Trophoblast cell (in vitro differentiated cells and primary cell): ENCODE data around the gene CSPG5.

ENCODE experiments used
- DNase-seq, 2 donors: peaks; one replicate each; pipeline ENCODE4 v3.0.0-alpha.2; 2016
- H2AFZ ChIP-seq: 2 replicates; pipeline ENCODE4 v1.6.1; 2013; ENCODE audit warnings: low read length, moderate library complexity, mild to moderate bottlenecking; ENCODE audit not compliant: insufficient read depth, poor library complexity
- H2AK5ac ChIP-seq: 2 replicates; pipeline ENCODE4 v1.6.1; 2013; ENCODE audit warnings: mild to moderate bottlenecking, low read length
- H2BK120ac ChIP-seq: 2 replicates; pipeline ENCODE4 v1.6.1; 2013; ENCODE audit warnings: low read length, mild to moderate bottlenecking, moderate library complexity; ENCODE audit not compliant: insufficient read depth, poor library complexity
- H2BK12ac ChIP-seq: 2 replicates; pipeline ENCODE4 v1.6.1; 2013; ENCODE audit warnings: mild to moderate bottlenecking, low read length, moderate library complexity
- H2BK5ac ChIP-seq: 2 replicates; pipeline ENCODE4 v1.6.1; 2013; ENCODE audit warnings: low read length, low read depth, moderate library complexity, mild to moderate bottlenecking; ENCODE audit not compliant: poor library complexity
- H3K14ac ChIP-seq: 2 replicates; pipeline ENCODE4 v1.6.1; 2013; ENCODE audit warnings: mild to moderate bottlenecking, low read length
- H3K18ac ChIP-seq: 2 replicates; pipeline ENCODE4 v1.6.1; 2013; ENCODE audit warnings: mild to moderate bottlenecking, low read length
- H3K23ac ChIP-seq: 2 replicates; pipeline ENCODE4 v1.6.1; 2013; ENCODE audit warnings: low read length
- H3K27ac ChIP-seq: 2 replicates; pipeline ENCODE4 v1.5.1; 2013; ENCODE audit warnings: low read depth, mild to moderate bottlenecking, inconsistent platforms, low read length, moderate library complexity
- H3K27me3 ChIP-seq: 2 replicates; pipeline ENCODE4 v1.6.1; 2013; ENCODE audit warnings: inconsistent platforms, mild to moderate bottlenecking, low read length, moderate library complexity; ENCODE audit not compliant: insufficient read depth
- H3K36me3 ChIP-seq, 2 experiments: 1 replicate in 1 of 2; 2 replicates in 1 of 2; pipeline ENCODE4 v1.6.1; 2013; ENCODE audit warnings: low read length in 2 of 2, mild to moderate bottlenecking in 2 of 2, moderate library complexity in 1 of 2; ENCODE audit not compliant: insufficient read depth in 2 of 2, control insufficient read depth in 1 of 2
- H3K4ac ChIP-seq: 2 replicates; pipeline ENCODE4 v1.6.1; 2013; ENCODE audit warnings: low read depth, mild to moderate bottlenecking, low read length, moderate library complexity
- H3K4me1 ChIP-seq, 2 experiments: 1 replicate in 1 of 2; 2 replicates in 1 of 2; pipeline ENCODE4 v1.6.1; 2013; ENCODE audit warnings: low read length in 2 of 2, mild to moderate bottlenecking in 2 of 2, moderate library complexity in 1 of 2; ENCODE audit not compliant: insufficient read depth in 2 of 2, control insufficient read depth in 1 of 2
- H3K4me2 ChIP-seq: 2 replicates; pipeline ENCODE4 v1.6.1; 2013; ENCODE audit warnings: inconsistent platforms, mild to moderate bottlenecking, low read length, moderate library complexity
- H3K4me3 ChIP-seq: 2 replicates; pipeline ENCODE4 v1.5.1; 2013; ENCODE audit warnings: mild to moderate bottlenecking, low read depth, low read length, inconsistent platforms
- H3K79me1 ChIP-seq: one replicate; pipeline ENCODE4 v1.6.1; 2013; ENCODE audit warnings: low read length
- H3K79me2 ChIP-seq: 2 replicates; pipeline ENCODE4 v1.6.1; 2013; ENCODE audit warnings: low read length, mild to moderate bottlenecking; ENCODE audit not compliant: control insufficient read depth, insufficient read depth, poor library complexity
- H3K9ac ChIP-seq: 2 replicates; pipeline ENCODE4 v1.6.1; 2013; ENCODE audit warnings: mild to moderate bottlenecking, low read length
- H3K9me3 ChIP-seq: 2 replicates; pipeline ENCODE4 v1.6.1; 2013; ENCODE audit warnings: low read depth, mild to moderate bottlenecking, control low read depth, inconsistent platforms, low read length; ENCODE audit not compliant: insufficient read depth
- H4K12ac ChIP-seq: 2 replicates; pipeline ENCODE4 v1.6.1; 2013; ENCODE audit warnings: low read depth, mild to moderate bottlenecking, low read length, moderate library complexity
- H4K8ac ChIP-seq: 2 replicates; pipeline ENCODE4 v1.6.1; 2013; ENCODE audit warnings: low read depth, mild to moderate bottlenecking, low read length, moderate library complexity
- H4K91ac ChIP-seq: one replicate; pipeline ENCODE4 v1.6.1; 2013; ENCODE audit warnings: low read depth, mild to moderate bottlenecking, low read length, moderate library complexity
- WGBS: extraction: QIAGEN DNeasy Blood & Tissue Kit; methylation state at CpG from one replicate; pipeline ENCODE4 v1.1.7; 2013; ENCODE audit warnings: missing lambda C conversion rate; ENCODE audit not compliant: insufficient read length, insufficient coverage; ENCODE audit errors: extremely low coverage; 5-methylcytosine and 5-hydroxymethylcytosine counted together

The CSPG5 gene

GRCh38 chr3:47541583-47542108 is 37.0 kb downstream of the CSPG5 start:
- Histone ChIP-seq H2AFZ (no peak overlapping the region), H3K4me1 (no peaks in the 10 kb centered on the region), H2BK120ac (no peak overlapping the region), H4K8ac (no peak overlapping the region), H2BK12ac (no peak overlapping the region), H3K36me3 (no peaks in the 10 kb centered on the region), H3K79me1 (no peaks in the 10 kb centered on the region), H3K27ac (no peak overlapping the region), H3K9me3 (peaks cover 1% of the 10 kb centered on the region), H3K9ac (no peak overlapping the region), H3K79me2 (no peaks in the 10 kb centered on the region), H3K27me3 (no peaks in the 10 kb centered on the region), H3K14ac (no peak overlapping the region), H3K4me2 (no peak overlapping the region), H3K23ac (no peak overlapping the region), H2AK5ac (no peak overlapping the region), H3K18ac (no peak overlapping the region), H3K4me3 (no peak overlapping the region), H2BK5ac (no peak overlapping the region), H3K4ac (no peak overlapping the region), H4K12ac (no peak overlapping the region), H4K91ac (no peak overlapping the region)
- WGBS: no CpG with 5 or more reads among the region's 6 CpGs
- DNase-seq: no peak

DNA sequence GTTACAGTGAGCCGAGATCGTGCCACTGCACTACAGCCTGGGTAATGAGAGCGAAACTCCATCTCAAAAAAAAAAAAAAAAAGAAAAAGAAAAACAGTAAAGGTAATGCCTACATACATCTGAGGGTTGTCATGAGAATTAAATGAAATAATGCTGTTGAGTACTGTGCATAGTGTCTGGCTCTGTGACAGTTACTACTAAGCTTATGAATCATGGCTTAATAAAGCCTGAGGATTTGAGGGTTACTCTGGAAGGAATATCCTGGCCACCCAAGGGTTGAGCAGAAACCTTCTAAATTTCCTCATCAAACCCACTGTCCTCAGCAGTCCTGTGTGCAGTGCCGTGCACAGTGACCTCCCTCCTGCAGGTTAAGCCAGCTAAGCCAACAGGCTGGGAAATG is 38.4 kb downstream of the CSPG5 start:
- Histone ChIP-seq H3K4ac (no peak overlapping the region), H3K14ac (no peak overlapping the region), H2BK120ac (no peak overlapping the region), H4K8ac (no peak overlapping the region), H2AK5ac (no peak overlapping the region), H3K36me3 (no peaks in the 10 kb centered on the region), H4K91ac (no peak overlapping the region), H3K79me1 (no peaks in the 10 kb centered on the region), H3K23ac (no peak overlapping the region), H3K18ac (no peak overlapping the region), H3K9me3 (peaks cover 1% of the 10 kb centered on the region), H3K27me3 (no peaks in the 10 kb centered on the region), H3K4me3 (no peak overlapping the region), H4K12ac (no peak overlapping the region), H3K79me2 (no peaks in the 10 kb centered on the region), H2BK5ac (no peak overlapping the region), H3K9ac (no peak overlapping the region), H3K27ac (no peak overlapping the region), H3K4me2 (no peak overlapping the region), H2AFZ (no peak overlapping the region), H3K4me1 (no peaks in the 10 kb centered on the region), H2BK12ac (no peak overlapping the region)
- DNase-seq: no peak
- WGBS: no CpG with 5 or more reads among the region's 4 CpGs

GRCh38 chr3:47536967-47537366 is 41.7 kb downstream of the CSPG5 start:
- H3K27me3 ChIP-seq: no peaks in the 10 kb centered on the region
- no peaks in the 10 kb centered on the region for H3K4me1 ChIP-seq
- no peak overlapping the region for H2BK120ac ChIP-seq
- H4K12ac ChIP-seq: no peak overlapping the region
- no peaks in the 10 kb centered on the region for H3K9me3 ChIP-seq
- H2AK5ac ChIP-seq: no peak overlapping the region
- no peak overlapping the region for H3K27ac ChIP-seq
- H3K79me2 ChIP-seq: no peaks in the 10 kb centered on the region
- no peak overlapping the region for H3K4ac ChIP-seq
- H2BK5ac ChIP-seq: no peak overlapping the region
- H2AFZ ChIP-seq: no peak overlapping the region
- H3K79me1 ChIP-seq: no peaks in the 10 kb centered on the region
- H4K8ac ChIP-seq: no peak overlapping the region
- no peak overlapping the region for H3K18ac ChIP-seq
- H3K4me3 ChIP-seq: no peak overlapping the region
- H3K14ac ChIP-seq: no peak overlapping the region
- DNase-seq: no peak
- H3K36me3 ChIP-seq: no peaks in the 10 kb centered on the region
- no peak overlapping the region for H3K23ac ChIP-seq
- H3K4me2 ChIP-seq: no peak overlapping the region
- H3K9ac ChIP-seq: no peak overlapping the region
- H2BK12ac ChIP-seq: no peak overlapping the region
- WGBS: no CpG with 5 or more reads among the region's 6 CpGs
- H4K91ac ChIP-seq: no peak overlapping the region

DNA sequence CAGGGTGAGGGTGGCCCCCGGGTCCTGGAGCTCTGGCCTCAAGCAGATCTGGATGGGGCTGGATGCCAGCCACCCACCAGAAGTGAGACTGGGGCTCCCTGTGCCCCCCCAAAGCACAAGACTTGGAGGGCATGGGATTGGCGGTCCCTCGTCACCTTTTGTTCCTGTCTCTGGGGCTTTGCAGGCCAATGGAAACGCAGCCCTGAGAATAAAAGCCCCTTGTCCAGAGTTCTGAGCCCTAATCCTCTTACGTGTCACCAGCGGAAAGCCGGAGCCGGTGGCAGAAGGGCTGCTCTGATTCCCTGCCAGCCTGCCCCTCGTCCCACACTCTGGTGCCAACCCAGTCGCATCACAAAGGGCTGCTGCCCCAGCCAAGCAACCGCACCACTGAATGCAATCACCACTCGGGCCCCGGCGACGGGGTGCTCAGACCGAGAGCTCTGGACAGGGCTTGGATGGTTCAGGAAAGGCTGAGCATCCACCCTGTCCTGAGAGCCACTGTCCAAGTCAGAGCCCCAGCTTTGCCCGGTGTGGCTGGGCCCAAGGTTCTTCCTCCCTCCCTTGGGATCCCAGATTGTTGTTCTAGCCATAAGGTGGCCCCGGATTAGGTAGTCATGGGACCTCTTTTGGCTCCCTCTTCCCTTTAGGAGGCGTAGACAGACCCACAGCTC is 42.3 kb downstream of the CSPG5 start:
- Histone ChIP-seq H3K9me3 (no peaks in the 10 kb centered on the region), H3K36me3 (no peaks in the 10 kb centered on the region), H3K79me1 (no peaks in the 10 kb centered on the region), H3K79me2 (no peaks in the 10 kb centered on the region), H4K8ac (no peak overlapping the region), H3K18ac (no peak overlapping the region), H3K4me2 (no peak overlapping the region), H3K4me1 (no peaks in the 10 kb centered on the region), H2AFZ (no peak overlapping the region), H3K27me3 (no peaks in the 10 kb centered on the region), H3K23ac (no peak overlapping the region), H3K9ac (no peak overlapping the region), H4K91ac (no peak overlapping the region), H2AK5ac (no peak overlapping the region), H3K14ac (no peak overlapping the region), H3K4ac (no peak overlapping the region), H3K4me3 (no peak overlapping the region), H2BK5ac (no peak overlapping the region), H2BK12ac (no peak overlapping the region), H3K27ac (no peak overlapping the region), H4K12ac (no peak overlapping the region), H2BK120ac (no peak overlapping the region)
- WGBS: no CpG with 5 or more reads among the region's 19 CpGs
- no peak for DNase-seq
